ENCODE data around the gene KLHDC7B.
A peak's percentile ranks its signal among the peaks of the same experiment; 100 is the strongest.

KLHDC7B gene

DNA sequence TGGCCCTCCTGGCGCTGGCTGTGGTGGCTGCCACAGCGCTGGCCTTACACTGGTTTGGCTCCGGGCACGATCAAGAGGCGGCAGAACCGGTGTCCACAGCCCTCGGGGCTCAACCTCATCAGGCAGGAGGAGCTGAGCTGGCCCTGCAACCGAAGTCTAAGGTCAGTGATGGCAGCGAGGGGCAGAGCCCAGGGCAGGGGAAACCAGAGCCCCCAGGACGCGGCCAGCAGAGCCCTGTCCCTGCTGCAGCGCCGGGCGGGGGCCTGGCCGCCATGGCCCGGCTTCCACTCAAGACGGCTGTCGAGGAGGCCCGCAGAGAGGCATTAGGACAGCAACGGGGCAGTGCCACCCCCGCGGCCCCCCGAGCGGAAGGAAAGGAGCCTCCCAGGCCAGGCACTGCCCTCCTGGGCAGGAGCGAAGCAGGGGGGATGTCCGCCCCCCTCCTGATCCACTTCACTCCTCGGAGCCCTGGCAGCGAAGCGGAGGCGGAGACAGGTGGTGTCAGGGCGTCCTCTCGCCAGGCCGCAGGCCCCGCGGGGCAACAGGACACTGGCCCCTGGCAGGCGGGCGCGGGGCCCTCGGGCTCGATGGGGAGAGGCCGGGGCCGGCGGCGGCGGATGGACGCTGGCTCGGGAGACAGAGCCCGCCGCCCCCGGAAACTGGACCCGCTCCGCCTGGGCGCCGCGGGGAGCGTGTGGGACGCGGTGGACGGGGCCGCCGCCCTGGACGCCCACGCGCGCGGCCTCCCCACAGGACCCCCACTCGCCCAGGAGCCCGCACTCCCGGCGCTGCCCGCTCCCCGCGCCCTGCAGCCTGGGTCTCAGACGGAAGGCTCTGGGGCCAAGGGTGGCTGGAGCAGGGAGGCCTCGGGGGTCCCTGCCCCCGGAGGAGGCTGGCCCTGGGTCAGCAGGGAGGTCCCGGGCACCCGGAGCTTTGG is 895 bp downstream of the KLHDC7B start:
- TF ChIP-seq GATA3 (IDR thresholded peaks at IDR 0.05; ENCODE audit: low read depth, low read length), result no peak

- TF ChIP-seq GATA2 (IDR thresholded peaks at IDR 0.05; ENCODE audit: low read depth, low read length) (no peak), GATA3 (IDR thresholded peaks at IDR 0.05; ENCODE audit: low read depth, low read length) (no peak)
Observed at GRCh38 chr22:50547263-50547985, 1.7 kb downstream of the KLHDC7B start.

GRCh38 chr22:50548040-50548920 is 2.6 kb downstream of the KLHDC7B start:
- TF ChIP-seq GATA3 (IDR thresholded peaks at IDR 0.05; ENCODE audit: low read depth, low read length), result no peak
- no peak for TF ChIP-seq GATA2 (IDR thresholded peaks at IDR 0.05; ENCODE audit: low read depth, low read length)

- TF ChIP-seq GATA2 (IDR thresholded peaks at IDR 0.05; ENCODE audit: low read depth, low read length) (no peak), GATA3 (IDR thresholded peaks at IDR 0.05; ENCODE audit: low read depth, low read length) (no peak)
Observed at GRCh38 chr22:50548921-50549790, 3.5 kb downstream of the KLHDC7B start.

DNA sequence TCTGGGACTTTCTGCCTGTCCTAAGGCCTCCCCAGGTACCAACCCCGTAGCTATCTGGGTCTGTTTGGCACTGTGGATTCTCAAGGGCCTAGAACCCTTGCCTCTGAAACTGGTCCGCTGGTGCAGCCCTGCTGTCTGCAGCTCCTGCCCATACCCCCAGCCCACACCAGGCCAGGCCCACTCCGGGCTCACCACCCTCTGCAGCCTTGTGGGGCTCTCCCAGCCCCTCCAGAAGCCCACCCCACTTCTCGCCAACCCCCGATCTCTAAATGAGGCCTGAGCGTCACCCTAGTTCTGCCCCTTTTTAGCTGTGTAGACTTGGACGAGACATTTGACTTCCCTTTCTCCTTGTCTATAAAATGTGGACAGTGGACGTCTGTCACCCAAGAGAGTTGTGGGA is 4.7 kb downstream of the KLHDC7B start:
- TF ChIP-seq GATA3 (IDR thresholded peaks at IDR 0.05; ENCODE audit: low read depth, low read length) (no peak), GATA2 (IDR thresholded peaks at IDR 0.05; ENCODE audit: low read depth, low read length) (no peak)

DNA sequence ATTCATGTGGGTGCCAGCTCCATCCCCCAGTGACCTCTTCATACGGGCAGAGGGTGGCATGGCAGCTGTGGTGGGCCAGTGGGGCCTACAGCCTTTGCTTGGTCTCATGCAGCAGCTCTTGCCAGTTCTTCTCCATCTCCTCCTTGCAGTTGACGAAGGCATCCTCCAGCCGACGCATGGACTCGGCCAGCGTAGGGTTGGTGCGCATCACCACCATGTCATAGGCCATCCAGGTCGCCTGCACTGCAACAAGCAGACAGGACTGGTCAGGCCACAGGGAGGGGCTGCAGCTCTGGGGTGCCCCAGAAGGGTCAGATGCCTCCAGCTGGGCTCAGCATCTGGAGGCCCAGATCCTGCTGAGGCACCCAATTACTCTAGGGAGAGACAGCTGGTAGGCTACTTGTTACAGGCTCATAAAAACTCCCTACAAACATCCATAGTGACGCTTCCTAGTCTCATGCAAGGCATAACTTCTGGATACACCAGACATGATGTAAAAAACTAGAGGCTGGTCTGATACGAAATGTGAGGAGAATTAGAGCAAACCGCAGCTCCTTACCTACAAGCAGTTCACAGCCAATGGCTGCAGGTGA is 5.6 kb downstream of the KLHDC7B start:
- TF ChIP-seq GATA2 (IDR thresholded peaks at IDR 0.05; ENCODE audit: low read depth, low read length) (no peak), GATA3 (IDR thresholded peaks at IDR 0.05; ENCODE audit: low read depth, low read length) (no peak)

DNA sequence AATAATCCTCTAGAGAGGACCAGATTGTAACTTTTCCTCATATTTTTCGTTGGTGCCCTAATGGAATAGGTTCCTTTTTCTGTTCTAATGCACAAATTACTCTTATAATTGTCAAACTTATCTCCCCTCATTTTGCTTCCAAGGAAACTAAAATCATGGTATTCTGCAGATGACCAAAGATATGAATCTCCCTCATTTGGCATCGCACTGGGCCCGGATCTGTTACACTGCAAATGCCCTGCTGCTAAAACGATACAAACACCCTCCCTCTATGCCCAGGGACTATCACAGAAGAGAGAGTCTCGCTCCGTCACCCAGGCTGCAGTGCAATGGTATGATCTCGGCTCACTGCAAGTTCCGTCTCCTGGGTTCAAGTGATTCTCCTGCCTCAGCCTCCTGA is 7.6 kb downstream of the KLHDC7B start:
- peak; percentile 81 for TF ChIP-seq GATA2 (IDR thresholded peaks at IDR 0.05; ENCODE audit: low read depth, low read length)
- peak; percentile 48; the same call in 1 of the 2 replicates for TF ChIP-seq GATA3 (IDR thresholded peaks at IDR 0.05; ENCODE audit: low read depth, low read length)

DNA sequence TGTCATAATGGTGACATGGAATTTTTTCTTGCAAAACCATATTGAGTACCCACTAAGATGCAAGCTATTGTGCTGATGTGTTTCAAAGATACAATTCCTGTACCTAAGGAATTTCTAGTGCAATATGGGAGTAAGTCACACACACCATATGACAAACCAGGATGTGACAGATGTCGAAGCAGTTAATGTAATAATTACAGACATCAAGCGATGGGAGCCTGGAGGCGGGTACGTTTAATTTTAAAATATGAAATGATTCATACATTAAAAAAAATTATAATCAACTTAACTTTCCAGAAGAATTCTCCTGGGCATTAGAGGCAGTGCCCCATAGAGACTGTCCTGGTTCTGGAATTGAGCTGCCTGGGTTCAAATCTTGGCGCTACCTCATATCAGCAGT is 11.0 kb downstream of the KLHDC7B start:
- TF ChIP-seq GATA3 (IDR thresholded peaks at IDR 0.05; ENCODE audit: low read depth, low read length) (no peak), GATA2 (IDR thresholded peaks at IDR 0.05; ENCODE audit: low read depth, low read length) (no peak)

DNA sequence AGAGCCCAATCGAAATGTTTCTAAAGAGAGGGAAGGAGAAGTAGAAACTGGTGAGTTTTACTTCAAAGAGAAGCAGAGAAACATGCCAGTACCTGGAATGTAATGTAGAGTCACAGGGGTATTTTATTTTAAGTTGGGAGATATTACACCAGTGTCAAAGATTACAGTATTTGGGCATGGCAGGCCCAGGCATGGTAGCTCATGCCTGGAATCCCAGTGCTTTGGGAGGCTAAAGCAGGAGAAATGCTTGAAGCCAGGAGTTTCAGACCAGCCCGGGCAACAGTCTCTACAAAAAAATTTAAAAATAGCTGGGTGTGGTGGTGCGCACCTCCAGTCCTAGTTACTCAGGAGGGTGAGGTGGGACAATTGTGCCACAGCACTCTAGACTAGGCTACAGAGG is 14.3 kb downstream of the KLHDC7B start:
- TF ChIP-seq GATA3 (IDR thresholded peaks at IDR 0.05; ENCODE audit: low read depth, low read length) (no peak), GATA2 (IDR thresholded peaks at IDR 0.05; ENCODE audit: low read depth, low read length) (no peak)

DNA sequence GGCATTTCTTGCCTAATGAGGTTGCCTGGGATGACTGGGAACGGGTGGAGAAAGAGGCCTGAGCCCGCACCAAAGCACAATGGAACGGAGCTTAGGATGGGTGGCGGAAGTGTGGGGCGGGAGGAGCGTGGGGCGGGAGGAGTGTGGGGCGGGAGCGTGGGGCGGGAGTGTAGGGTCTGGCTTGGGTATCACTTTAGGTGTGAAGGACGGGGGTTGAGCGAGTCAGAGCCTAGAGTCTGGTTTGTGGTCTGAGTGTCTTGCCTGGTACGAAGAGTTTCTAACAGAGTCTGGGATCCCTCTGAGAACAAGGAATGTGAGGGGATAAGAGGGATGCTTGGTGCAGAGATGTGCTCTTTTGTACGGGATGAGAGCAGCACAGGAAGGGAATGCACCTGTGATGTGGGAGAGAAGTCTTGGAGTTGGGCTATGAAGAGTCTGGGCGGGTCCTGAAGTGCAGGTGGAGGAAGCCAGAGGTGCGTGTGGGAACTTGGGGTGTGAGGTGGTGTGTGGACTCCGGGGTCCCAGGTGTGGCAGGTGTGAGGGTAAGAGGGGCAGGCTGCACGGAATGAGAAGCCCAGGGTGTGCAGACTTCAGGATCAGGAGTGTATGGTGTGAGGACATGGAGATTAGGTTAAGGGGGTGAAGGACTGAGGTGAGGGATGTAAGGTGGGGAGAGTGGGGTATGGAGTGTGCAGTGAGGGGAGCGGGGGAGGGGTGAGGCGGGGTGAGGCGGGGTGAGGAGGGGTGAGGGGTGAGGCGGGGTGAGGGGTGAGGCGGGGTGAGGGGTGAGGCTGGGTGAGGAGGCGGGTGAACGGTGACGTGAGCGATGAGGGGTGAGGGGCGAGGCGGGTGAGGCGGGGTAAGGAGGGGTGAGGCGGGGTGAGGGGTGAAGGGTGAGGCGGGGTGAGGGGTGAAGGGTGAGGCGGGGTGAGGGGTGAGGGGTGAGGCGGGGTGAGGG is 16.0 kb downstream of the KLHDC7B start:
- TF ChIP-seq GATA3 (IDR thresholded peaks at IDR 0.05; ENCODE audit: low read depth, low read length) (no peak), GATA2 (IDR thresholded peaks at IDR 0.05; ENCODE audit: low read depth, low read length) (no peak)

GRCh38 chr22:50562523-50563412 is 17.1 kb downstream of the KLHDC7B start, which contains the start of gene SYCE3:
SYCE3 (minus strand) TSS chr22:50562919; CDS start chr22:50556405, 6,514 bp downstream.
- TF ChIP-seq GATA3 (IDR thresholded peaks at IDR 0.05; ENCODE audit: low read depth, low read length), result no peak
- no peak for TF ChIP-seq GATA2 (IDR thresholded peaks at IDR 0.05; ENCODE audit: low read depth, low read length)
